ENCODE data around the gene AP3B1. TPM values are rescaled to one million over a fixed set of nuclear protein-coding genes. Genes with fewer than 3 reads are reported as not detected.

Gene AP3B1
- total RNA-seq, 1 experiment from 2014 or later = 41.8 TPM

GRCh38 chr5:77953374-77953773 lies 341.1 kb downstream of the AP3B1 start:
- DNase-seq = no peak
- Histone ChIP-seq H3K23ac (ENCODE audit: insufficient read length, low read depth, low read length) (no peak overlapping the region), H3K79me2 (ENCODE audit: insufficient read depth, low read length) (no peaks in the 10 kb centered on the region), H2AK5ac (ENCODE audit: insufficient read length, low read length) (no peak overlapping the region), H4K20me1 (ENCODE audit: control insufficient read depth, insufficient read depth, insufficient read length) (no peaks in the 10 kb centered on the region), H3K23me2 (ENCODE audit: insufficient read length, low read depth, low read length, poor library complexity, severe bottlenecking) (peaks cover 6% of the 10 kb centered on the region), H3K9me3 (ENCODE audit: control insufficient read depth, low read depth, low read length) (no peaks in the 10 kb centered on the region), H3K27me3 (ENCODE audit: insufficient read depth, low read length) (peaks cover 20% of the 10 kb centered on the region; the same call in 1 of the 2 replicates), H3K4ac (ENCODE audit: low read depth, low read length) (no peak overlapping the region), H2BK5ac (ENCODE audit: insufficient read length, low read length) (no peak overlapping the region), H3K79me1 (ENCODE audit: insufficient read depth, low read depth, low read length, poor library complexity, severe bottlenecking) (no peaks in the 10 kb centered on the region), H2AFZ (ENCODE audit: low read length) (no peak overlapping the region), H3T11ph (ENCODE audit: low read length) (no peak overlapping the region), H3K14ac (ENCODE audit: insufficient read depth, low read length) (no peak overlapping the region), H3K9ac (ENCODE audit: extremely low read depth, insufficient read length, low read length) (no peak overlapping the region), H2BK20ac (ENCODE audit: low read depth, low read length, poor library complexity, severe bottlenecking) (no peak overlapping the region), H4K5ac (ENCODE audit: insufficient read length, low read depth, low read length) (no peak overlapping the region), H3K18ac (ENCODE audit: insufficient read length, low read depth, low read length) (no peak overlapping the region), H4K8ac (replicated peaks; ENCODE audit: insufficient read length, low read depth, low read length) (no peak overlapping the region), H2BK12ac (ENCODE audit: insufficient read length, low read depth, low read length) (no peak overlapping the region), H3K56ac (ENCODE audit: insufficient read length, low read depth, low read length) (no peak overlapping the region), H2BK15ac (ENCODE audit: low read depth, low read length) (no peak overlapping the region), H3K27ac (ENCODE audit: insufficient read length, low read depth, low read length) (no peak overlapping the region), H2BK120ac (ENCODE audit: low read depth, low read length, poor library complexity, severe bottlenecking) (no peak overlapping the region), H4K91ac (ENCODE audit: insufficient read length, low read depth, low read length) (no peak overlapping the region), H3K4me1 (ENCODE audit: insufficient read depth, low read length) (no peaks in the 10 kb centered on the region), H3K4me2 (ENCODE audit: insufficient read depth, insufficient read length, low read length) (no peak overlapping the region)
- Mint-ChIP-seq H3K4me3 (no peak overlapping the region), H3K27me3 (ENCODE audit: low read depth) (peaks cover 98% of the 10 kb centered on the region), H3K4me1 (peaks cover under 1 to 3% of the 10 kb centered on the region in 2 experiments; a peak in 3 of 4 replicates), H3K9me3 (peaks cover 0 to 6% of the 10 kb centered on the region in 2 experiments; a peak in 1 of 5 replicates), H3K36me3 (ENCODE audit: insufficient read depth in 1 of 3, low read depth in 3 of 3) (no peaks in the 10 kb centered on the region; a peak in 1 of 7 replicates), H3K27ac (no peak overlapping the region)
- no CpG with 5 or more reads among the region's 2 CpGs for WGBS (ENCODE audit: extremely low coverage, insufficient read length, low lambda C conversion rate)
- TF ChIP-seq CTCF (conservative IDR thresholded peaks at IDR 0.05) = no peak

Measured in H9 (cell line).